GM19452 (cell line): ENCODE data around the gene SP6.

Experiments
- ATAC-seq: cut with Tn5 transposase; IDR thresholded peaks from one replicate; pipeline ENCODE4 v1.9.1; 2021; ENCODE audit not compliant: unreplicated experiment

SP6 gene

DNA sequence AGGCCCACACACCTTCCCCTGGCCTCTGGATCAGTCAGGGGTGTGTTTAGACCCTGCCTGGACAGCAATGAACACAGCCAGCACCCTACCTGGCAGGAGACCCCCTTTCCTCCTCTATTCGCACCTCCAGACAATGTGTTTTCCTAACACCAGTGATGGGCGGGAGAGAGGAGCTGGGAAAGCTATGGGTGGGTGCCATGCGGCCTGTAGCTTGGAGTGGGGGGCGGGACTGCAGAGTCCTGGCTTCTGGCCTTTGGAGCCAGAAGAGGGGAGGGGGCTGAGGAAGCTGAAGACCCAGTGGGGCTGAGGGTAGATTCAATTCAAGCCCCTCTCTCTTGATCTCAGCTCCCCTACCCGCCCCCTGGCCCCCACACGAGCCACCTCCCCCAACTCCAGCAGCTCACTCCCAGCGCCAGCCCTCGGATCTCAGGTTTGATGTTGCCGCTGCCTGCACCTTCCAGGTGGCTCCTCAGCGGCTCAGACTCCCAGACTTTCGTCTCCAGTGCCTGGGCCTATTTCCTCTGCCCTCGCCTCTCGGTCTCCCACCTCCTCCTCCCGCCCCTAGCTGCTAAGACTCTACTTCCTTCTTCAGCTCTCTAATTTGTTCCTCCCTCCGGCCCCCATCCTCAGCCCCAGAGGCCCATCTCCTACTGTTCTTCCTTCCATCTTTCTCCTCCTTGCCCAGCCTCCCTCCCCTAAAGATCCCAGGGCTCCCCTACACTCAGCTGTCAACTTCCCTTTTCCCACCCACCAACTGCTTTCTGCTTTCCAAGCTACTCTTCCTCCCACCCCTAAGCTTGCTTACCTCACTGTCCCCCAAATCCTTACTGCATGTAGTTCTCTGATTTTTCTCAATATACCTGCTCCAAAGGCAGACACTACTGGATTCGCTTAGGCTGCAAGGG is 6.8 kb upstream of the SP6 start:
- no peak for ATAC-seq

DNA sequence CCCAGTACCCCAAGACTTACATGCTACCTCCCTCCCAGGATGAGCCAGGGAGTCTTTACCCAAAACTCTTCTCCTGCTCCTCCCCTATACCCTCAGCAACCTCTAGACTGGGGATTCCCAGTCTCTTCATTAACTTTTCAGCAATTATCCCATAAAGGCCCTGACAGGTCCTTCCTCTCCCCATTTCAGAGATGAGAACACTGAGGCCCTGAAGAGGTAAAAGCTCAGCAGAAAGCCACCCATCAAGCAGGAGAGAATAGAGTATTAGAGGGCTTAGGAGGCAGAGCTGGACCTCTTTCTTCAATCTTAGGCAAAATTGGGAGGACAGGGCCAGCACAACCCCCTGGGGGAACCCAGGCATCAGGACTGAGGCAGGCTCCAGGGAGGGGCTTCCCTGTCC is 5.9 kb upstream of the SP6 start:
- no peak for ATAC-seq

DNA sequence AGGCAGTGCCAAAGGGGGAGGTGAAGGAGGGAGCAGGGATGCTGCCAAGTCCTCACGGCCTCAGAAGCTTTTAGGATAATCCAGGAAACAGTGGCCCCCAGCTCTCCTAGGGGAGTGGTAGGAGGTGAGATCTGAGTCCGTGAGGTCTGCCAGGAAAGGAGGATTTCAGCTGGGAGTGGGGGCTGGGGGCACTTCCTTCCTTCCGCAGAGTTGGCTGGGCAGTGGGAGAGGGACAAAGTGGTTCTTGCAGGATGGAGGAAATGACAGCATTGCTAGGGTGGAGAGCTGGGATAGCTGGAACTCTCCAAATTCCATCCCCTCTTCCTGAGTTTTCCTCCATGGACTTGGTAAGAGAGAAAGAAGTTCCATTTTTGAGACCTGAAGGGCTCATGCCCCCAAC is 4.8 kb upstream of the SP6 start:
- ATAC-seq = no peak

DNA sequence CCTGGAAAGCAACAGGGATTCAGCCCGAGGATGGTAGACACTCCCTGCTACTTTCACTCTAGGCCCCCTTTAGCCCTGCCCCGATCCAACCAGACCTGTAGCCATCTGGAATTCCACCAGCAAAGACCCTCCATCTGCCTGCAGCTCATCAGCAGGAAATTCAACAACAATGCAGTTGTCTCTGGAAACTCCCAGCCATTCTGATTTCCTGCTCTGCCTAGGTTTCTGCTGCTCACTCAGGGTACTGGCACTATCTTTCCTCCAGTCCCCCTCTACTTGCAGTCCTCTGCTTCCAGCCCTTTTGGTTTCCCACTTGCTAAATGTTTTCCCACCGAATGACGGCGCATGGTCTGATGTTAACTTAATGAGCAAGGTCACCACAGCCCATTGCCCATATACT is 2.7 kb upstream of the SP6 start:
- no peak for ATAC-seq

DNA sequence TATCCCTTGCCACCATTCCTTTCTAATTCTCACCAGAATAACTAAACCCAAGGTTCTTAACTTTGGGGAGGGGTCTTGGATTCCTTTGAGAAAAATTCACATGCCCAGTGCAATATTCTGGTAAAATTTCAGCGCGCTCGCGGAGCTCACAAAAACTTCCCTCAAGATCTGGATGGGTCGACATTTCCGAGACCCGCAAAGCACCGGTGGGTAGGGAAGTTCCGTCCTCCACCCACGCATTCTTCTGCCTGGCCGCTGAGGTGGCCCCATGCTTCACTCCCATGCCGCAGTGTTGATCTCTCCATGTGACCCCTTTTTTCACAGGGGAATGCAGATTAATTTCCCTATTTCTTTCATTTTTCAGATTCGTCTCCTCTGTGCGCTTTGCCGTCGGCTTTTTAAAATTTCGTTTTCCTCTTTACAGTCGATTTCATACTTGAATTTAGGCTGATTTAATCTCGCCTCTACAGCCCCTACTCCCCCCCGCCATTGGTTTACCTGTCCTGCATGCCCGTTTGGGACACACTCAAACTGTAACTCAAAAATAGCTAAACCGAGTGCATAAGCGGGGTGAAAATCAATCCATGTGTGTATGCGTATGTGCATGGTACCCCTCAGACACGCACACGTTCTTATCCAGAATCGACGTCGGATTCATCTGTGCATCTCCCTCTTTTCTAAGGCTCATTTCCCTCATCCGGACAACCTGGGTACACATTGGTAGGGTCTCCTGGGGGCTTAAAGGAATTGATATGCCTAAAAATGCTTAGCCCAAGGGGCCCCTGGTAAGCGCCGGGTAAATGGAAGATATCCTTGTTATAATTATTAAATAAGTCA is 1.4 kb upstream of the SP6 start:
- no peak for ATAC-seq

DNA sequence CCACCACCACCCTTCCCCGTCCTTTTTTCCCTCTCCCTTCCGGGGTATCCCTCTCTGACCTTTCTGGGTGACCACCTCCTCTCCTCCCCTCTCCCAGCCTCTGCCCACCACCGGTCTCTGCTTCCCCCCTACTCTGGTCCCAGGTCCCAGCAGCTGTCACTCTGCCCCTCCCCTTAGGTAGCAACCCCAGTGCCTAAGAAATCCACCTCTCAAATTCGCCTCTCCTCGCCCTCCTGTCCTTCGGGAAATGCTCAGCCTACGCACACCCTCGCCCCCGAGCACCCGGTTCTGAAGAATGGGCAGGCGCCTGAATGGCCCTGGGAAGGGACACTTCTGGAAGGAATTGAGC is 775 bp upstream of the SP6 start:
- ATAC-seq = no peak

DNA sequence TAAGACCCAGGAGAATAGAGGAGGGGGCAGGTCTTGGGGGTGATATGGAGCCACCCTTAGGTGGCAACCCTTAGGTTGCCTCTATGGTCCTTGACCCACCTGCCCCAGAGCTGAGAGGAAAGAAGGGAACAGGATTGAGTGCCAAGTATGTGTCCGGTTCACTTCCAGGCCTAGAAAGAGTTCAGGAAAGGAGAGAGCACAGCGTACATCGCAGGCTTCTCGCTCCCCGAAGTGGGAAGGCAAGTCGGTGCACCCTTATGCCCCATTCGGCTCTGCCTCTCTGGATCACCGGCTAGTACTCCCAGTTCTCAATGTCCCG is 631 bp downstream of the SP6 start:
- ATAC-seq = no peak

DNA sequence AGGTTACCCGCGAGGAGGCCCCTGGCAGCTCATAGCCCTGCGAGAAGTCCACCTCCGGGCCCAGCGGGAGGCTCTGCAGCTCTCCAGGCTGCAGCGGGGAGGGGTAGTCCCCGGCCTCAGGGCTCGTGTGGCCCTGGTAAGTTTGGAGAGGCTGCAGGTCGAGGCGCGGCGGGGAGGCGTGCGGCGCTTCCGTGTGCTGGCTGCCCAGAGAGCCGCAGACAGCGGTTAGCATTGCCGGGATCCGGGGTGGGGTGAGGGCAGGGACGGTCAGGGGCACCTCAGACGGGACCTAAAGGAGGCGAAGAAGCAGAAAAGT is 2.8 kb downstream of the SP6 start:
- no peak for ATAC-seq

DNA sequence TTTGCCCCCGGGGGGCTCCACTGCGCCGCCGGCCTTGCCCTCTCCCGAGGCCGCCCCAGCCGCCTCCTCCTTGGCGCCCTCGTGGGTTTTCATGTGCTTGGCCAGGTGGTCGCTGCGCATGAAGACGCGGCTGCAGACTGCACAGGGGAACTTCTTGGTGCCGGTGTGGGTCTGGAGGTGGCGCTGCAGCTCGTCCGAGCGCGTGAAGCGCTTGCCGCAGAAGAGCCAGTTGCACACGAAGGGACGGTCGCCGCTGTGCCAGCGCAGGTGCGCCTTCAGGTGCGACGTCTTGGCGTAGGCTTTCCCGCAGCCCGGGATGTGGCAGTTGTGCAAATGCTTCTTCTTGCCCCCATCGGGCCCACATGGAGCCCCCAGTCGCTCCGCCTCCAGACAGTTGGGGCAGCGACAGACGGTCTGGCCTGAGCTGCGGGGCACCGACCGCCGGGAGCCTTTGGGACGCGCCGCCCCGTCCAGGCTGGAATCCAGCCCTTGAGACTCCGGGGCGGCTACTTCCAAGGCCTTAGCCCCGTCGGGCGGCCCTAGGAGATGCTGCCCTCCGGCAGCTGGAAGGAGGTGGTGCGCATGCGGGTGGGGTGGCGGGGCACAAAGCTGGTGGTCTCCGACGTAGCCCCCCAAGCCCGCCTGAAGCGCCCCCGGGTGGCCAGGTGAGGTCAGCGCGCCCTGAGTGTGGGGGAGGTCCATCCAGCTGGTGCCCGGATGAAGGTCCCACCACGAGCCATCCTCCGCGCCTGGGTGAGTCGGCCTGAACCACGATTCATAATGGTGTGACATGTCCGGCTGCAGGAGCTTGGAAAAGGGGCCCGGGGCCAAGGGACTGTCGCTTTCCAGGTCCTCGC is 3.4 kb downstream of the SP6 start:
- no peak for ATAC-seq

DNA sequence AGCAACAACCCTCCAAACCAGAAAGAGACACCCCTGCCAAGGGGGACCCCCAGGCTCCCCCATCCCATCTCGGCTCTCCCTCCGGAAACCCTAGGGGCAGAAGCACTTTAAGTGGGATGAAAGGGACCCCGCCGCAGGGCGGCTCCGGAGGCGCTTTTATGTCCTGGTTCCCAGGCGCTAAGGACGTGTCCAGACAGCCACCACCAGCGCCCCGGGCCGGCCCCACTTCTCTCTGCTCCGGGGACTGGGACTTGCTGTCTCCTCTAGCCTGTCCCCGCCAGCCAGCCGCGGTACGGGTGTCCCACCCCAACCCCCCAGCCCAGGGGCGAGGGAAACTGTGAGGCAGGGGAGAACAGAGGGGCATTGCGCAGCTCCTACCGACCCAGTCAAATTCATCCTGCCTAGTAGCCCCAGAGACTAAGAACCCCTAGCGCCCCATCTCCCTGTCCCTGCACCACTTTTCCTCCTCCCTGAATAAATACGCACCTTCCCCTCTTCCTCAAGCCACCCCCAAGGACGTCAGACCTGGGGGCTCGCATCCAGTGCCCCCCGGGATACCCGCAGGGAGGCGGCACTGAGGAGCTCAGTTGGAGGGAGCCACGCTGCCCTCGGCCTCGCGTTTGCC is 4.1 kb downstream of the SP6 start:
- no peak for ATAC-seq

DNA sequence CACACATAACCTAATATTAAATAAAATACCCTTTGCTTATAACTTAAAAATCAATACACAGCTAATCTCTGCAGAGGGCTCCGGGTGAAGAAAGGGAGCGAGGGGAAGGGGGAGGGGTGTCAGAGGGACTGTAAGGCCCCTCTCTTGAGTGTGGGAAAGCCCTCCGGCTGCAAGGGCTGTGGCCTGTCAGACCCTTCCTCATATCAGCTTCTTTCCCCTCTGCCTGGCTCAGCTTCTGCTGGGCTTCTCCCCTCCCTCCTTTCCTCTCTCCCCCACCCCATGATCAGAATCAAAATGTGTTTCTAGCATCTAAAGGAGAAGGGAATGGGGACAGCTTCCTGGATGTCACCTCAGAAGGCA is 5.3 kb downstream of the SP6 start:
- ATAC-seq = no peak

DNA sequence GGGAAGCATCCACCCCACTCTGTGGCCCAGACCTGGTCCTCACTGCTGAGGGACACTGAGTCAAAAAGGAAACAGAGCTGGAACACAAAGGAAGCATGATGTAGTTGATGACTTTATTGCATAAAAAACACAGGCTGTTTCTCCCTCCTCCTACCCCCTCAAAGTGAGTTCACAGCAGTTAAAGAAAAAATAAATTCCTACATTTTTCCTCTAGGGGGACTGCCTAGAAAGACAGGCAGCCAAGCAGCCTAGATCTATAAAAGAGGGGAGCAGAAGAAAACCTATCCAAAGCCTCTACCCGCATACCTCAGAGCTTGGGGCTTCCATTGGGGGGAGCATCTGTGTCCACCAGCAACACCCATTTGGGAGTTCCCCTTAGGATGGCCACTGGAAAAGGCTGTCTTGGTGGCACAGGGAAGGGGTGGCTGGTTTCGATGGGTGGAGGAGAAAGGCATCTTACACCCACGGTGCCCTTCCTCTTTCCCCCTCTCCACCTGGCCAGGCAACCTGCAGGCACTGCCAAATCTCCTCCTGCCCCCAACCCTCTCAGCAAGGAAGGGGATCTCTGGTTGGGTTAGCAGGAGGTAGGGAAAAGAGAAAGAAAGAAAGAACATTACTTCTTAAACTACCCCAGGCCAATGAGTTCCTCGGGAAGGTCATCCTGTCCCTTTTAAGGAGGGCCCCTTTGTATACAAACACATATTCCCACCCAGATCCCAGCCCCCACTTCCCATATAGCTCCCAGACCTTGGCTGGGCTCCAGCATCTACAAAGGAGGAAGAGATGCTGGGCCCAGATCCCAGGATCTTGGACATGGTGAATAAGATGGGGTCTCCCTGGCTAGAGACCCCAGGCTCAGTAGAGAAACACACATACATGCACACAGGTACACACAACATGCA is 5.9 kb downstream of the SP6 start:
- ATAC-seq = no peak

DNA sequence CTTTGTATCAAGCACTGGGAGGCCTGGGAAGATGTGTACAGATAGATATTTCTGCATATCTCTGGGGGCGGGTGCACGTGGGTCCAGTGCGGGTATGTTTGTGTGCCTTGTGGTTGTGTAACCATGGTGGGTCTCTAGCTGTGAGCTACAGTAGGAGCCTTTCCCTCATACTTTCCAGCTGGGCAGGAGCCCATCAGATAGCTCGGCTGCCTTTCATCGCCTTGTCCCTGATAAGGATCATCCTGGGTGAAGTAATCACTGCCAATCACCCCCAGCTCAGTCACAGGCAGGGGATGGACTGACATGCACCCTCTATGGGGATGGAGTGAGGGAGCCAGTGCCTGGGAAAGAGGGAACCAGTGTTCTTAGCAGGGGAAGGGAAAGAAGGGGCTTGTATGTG is 6.7 kb downstream of the SP6 start:
- ATAC-seq = no peak

DNA sequence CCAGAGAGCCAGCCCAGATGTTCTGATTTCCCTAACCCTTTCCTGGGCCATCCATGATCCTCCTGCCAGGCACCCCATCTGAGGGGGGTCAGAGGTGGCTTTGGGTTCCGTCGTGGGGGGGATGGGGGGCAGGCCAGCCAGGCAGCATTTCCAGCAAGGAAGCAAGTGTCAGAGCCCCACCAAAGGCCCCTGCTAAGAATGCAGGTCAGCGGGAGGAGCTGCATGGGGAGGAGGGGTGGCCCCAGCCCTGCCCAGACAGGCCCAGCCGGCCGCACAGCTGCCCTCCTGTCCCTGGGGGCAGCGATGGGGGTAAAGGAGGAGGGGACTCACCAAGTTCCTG is 7.6 kb downstream of the SP6 start:
- ATAC-seq = no peak

DNA sequence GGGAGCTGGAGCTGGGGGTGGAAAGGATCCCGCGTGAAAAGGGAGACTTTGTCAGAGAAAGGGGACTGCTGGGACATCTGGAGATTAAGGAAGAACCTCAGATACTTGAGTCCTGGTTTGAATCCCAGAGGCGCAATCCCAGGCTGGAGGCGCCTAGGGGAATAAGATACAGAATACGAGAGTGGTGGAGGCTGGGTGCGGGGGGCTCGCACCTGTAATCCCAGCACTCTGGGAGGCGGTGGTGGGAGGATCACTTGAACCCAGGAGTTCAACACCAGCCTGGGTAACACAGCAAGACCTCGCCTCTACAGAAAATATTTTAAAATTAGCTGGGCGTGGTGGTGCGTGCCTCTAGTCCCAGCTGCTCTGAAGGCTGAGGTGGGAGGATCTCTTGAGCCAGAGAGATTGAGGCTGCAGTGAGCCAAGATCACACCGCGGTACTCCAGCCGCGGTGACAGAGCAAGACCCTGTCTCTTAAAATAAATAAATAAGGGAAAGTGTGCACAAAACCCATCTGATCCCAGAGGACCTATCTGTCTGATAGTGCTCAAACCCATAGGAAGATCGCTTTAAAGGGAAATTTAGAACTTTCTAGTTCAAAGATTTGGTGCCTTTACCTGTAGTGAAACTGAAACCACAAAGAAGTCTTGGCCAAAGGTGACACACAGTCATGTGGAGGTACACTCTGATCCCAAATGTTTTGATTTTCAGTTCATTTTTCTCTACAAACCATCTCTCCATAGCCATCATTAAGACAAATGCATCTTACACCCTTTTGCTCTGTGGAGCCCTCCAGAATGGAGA is 9.3 kb downstream of the SP6 start:
- ATAC-seq = no peak

DNA sequence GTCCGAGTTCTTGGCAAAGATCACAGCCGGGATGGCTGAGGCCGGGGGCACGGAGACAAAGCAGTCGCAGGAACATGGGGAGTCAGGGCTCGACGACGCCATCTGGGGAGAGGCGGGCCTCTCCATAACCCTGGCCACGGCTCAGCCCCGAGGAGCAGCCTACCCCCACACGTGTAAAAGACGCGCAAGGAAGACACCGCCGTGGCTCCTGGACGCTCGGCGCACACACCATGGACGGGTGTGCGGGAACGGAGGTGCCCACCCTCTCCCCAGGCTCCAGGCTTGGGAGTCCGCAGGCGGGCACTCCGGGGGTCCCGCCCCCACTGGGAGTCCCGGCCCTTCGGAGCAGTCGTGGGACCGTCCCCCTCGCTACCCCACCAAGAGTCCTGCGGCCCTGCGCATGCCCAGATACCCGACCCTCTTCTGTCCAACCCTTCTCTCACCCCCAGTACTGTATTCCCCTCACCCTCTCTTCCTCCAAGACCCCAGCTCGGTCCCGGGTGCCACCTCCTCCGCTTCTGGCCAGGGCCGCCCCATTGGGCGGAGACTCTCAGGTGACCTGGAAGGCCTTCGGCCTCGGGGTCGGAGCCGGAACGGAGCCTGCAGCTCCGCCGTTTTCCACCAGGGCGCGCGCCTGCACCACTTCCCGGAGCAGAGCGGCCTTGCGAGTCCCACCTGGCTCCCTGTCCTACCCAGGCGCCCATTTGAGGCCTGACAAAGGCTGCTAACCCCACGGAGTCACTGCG is 10.0 kb downstream of the SP6 start, which contains the start of gene SCRN2:
TSS of gene SCRN2 (minus strand) at position 532 of the 746 bp plus-strand sequence. CDS start at position 102, 430 bp downstream.
- peak; percentile 81 for ATAC-seq

DNA sequence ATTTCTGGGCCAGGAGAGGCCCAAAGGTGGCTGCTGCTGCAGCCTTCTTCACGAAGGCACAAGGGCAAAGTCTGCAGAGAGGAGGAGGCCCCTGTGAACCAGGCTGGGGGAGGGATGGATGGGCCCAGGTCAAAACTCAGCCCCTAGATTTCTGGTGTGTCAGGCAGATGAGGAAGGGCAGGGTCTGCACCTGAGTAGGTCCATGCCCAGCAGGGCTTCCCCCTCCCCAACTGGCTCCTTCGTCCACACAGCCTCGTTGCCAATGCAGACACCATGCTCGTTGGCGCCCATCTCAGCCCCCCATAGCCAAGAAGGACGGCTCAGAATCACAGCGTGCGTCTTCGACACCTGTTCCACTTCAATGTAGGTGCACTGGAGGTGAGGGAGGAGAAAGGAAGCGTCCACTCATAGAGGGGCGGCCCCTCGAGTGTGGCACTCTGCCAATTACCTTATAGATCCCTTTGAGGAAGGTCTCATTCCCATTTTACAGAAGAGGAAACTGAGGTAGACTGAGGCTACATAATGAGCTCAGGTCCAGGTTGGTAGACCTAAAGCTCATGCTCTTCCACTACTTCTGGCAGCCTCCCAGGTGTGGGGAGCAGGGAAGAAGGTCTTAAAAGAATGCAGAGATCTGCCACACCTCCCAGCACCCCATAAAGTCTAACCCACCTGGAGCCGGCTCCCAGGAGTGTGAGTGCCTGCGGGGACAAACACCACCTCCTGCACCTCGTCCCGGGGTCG is 10.8 kb downstream of the SP6 start:
- no peak for ATAC-seq

DNA sequence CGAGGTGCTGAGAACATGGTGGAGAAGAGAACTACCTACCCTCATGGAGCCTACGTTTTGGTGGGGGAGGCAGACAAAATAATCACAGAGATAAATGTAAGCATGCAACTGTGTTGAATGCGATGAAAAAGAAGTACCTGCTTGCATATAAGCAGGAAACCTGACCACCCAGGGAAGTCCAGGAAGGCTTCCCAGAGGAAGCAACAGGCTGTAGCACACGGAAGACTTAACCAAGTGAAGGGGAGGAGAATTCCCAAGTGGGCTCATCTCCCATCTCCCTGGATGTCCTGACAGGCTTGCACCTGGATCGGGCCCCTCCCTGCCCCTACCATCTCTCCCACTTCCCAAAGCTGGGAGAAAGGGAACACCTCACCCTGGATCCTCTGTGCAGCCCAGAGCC is 11.9 kb downstream of the SP6 start:
- no peak for ATAC-seq
